Breast epithelium (tissue), 3 donors: ENCODE data around the gene CYTH3.

Source experiments
- CTCF ChIP-seq, 3 donors: fragments of 450-650 bp; IDR thresholded peaks; one replicate each; pipeline ENCODE4 v1.5.1; 2016 to 2017; ENCODE audit warnings: antibody characterized with exemption in 3 of 3, mild to moderate bottlenecking in 3 of 3, moderate library complexity in 3 of 3
- POLR2A ChIP-seq: fragments of 450-650 bp; IDR thresholded peaks from one replicate; pipeline ENCODE4 v1.6.1; 2016; ENCODE audit warnings: antibody characterized with exemption, mild to moderate bottlenecking, moderate library complexity
- POLR2AphosphoS5 ChIP-seq, 3 donors: sonication (generic); formaldehyde crosslinking; IDR thresholded peaks; one replicate each; pipeline ENCODE4 v1.6.1; 2017; ENCODE audit warnings: antibody characterized with exemption in 3 of 3

GRCh38 chr7:6117533-6117932 is 154.9 kb downstream of the CYTH3 start:
- TF ChIP-seq CTCF (IDR thresholded peaks at IDR 0.05) (no peak), POLR2AphosphoS5 (IDR thresholded peaks at IDR 0.05) (no peak), POLR2A (no peak)
